Esophagus muscularis mucosa (tissue), 4 donors: ENCODE data around the gene DNAH10.

Experiments
- CTCF ChIP-seq, 3 experiments: fragments of 200-600 bp in 2 of 3; fragments of 450-650 bp in 1 of 3; sonication (generic) in 2 of 3; IDR thresholded peaks; one replicate each; pipeline ENCODE4 v1.5.1; 2017 to 2019; ENCODE audit warnings: antibody characterized with exemption in 3 of 3, mild to moderate bottlenecking in 2 of 3, moderate library complexity in 1 of 3
- EP300 ChIP-seq: sonication (generic); formaldehyde crosslinking; IDR thresholded peaks from one replicate; pipeline ENCODE4 v1.6.1; 2017; ENCODE audit warnings: antibody characterized with exemption
- POLR2A ChIP-seq: fragments of 450-650 bp; IDR thresholded peaks from one replicate; pipeline ENCODE4 v1.6.1; 2017; ENCODE audit warnings: antibody characterized with exemption, moderate library complexity, mild to moderate bottlenecking, low read depth
- POLR2AphosphoS5 ChIP-seq, 2 donors: sonication (generic); formaldehyde crosslinking; IDR thresholded peaks; one replicate each; pipeline ENCODE4 v1.6.1; 2017; ENCODE audit warnings: antibody characterized with exemption in 2 of 2

- TF ChIP-seq POLR2AphosphoS5 (IDR thresholded peaks at IDR 0.05) (no peak), CTCF (IDR thresholded peaks at IDR 0.05) (no peak), POLR2A (no peak), EP300 (no peak)
These were observed 187.7 kb downstream of the DNAH10 start for GRCh38 chr12:123949770-123950165.
